ENCODE data around the gene RIMS3.

The RIMS3 gene

GRCh38 chr1:40691538-40692428 is 26.3 kb upstream of the RIMS3 start, which contains the start of gene NFYC:
Gene NFYC, plus strand, starts transcription at chr1:40691704. Its CDS starts 47,140 bp downstream, at chr1:40738844.
- in situ Hi-C loops (cut with MboI; ENCODE audit: low sequenced_read_pairs): no loop called here

GRCh38 chr1:40690771-40691537 is 25.5 kb upstream of the RIMS3 start:
- in situ Hi-C loops (cut with MboI; ENCODE audit: low sequenced_read_pairs): no loop called here

- in situ Hi-C loops (cut with MboI; ENCODE audit: low sequenced_read_pairs): no loop called here
Measured at GRCh38 chr1:40689737-40690136, 24.3 kb upstream of the RIMS3 start.

- in situ Hi-C loops (cut with MboI; ENCODE audit: low sequenced_read_pairs): no loop called here
Measured at GRCh38 chr1:40687661-40688060, 22.2 kb upstream of the RIMS3 start.

- in situ Hi-C loops (cut with MboI; ENCODE audit: low sequenced_read_pairs): no loop called here
Measured at GRCh38 chr1:40687059-40687458, 21.6 kb upstream of the RIMS3 start.

- in situ Hi-C loops (cut with MboI; ENCODE audit: low sequenced_read_pairs): no loop called here
Measured at GRCh38 chr1:40684669-40685068, 19.2 kb upstream of the RIMS3 start.

- in situ Hi-C loops (cut with MboI; ENCODE audit: low sequenced_read_pairs): no loop called here
Measured at GRCh38 chr1:40679165-40679953, 13.9 kb upstream of the RIMS3 start.

GRCh38 chr1:40676501-40676900 is 11.0 kb upstream of the RIMS3 start:
- in situ Hi-C loops (cut with MboI; ENCODE audit: low sequenced_read_pairs): no loop called here

GRCh38 chr1:40673452-40673851 is 8.0 kb upstream of the RIMS3 start:
- in situ Hi-C loops (cut with MboI; ENCODE audit: low sequenced_read_pairs): no loop called here

GRCh38 chr1:40668769-40669525 is 3.5 kb upstream of the RIMS3 start:
- in situ Hi-C loops (cut with MboI; ENCODE audit: low sequenced_read_pairs): no loop called here

- in situ Hi-C loops (cut with MboI; ENCODE audit: low sequenced_read_pairs): no loop called here
Measured at GRCh38 chr1:40664791-40665190, 691 bp downstream of the RIMS3 start.

GRCh38 chr1:40664167-40664537 is 1.3 kb downstream of the RIMS3 start:
- in situ Hi-C loops (cut with MboI; ENCODE audit: low sequenced_read_pairs): no loop called here

- in situ Hi-C loops (cut with MboI; ENCODE audit: low sequenced_read_pairs): no loop called here
Measured at GRCh38 chr1:40663324-40664166, 1.9 kb downstream of the RIMS3 start.

GRCh38 chr1:40662864-40663263 is 2.6 kb downstream of the RIMS3 start:
- in situ Hi-C loops (cut with MboI; ENCODE audit: low sequenced_read_pairs): no loop called here

GRCh38 chr1:40662151-40662550 is 3.3 kb downstream of the RIMS3 start:
- in situ Hi-C loops (cut with MboI; ENCODE audit: low sequenced_read_pairs): no loop called here

GRCh38 chr1:40661678-40662077 is 3.8 kb downstream of the RIMS3 start:
- in situ Hi-C loops (cut with MboI; ENCODE audit: low sequenced_read_pairs): no loop called here

- in situ Hi-C loops (cut with MboI; ENCODE audit: low sequenced_read_pairs): no loop called here
Measured at GRCh38 chr1:40659649-40659947, 5.9 kb downstream of the RIMS3 start.

- in situ Hi-C loops (cut with MboI; ENCODE audit: low sequenced_read_pairs): no loop called here
Measured at GRCh38 chr1:40658751-40659648, 6.5 kb downstream of the RIMS3 start.

GRCh38 chr1:40657046-40657445 is 8.4 kb downstream of the RIMS3 start:
- in situ Hi-C loops (cut with MboI; ENCODE audit: low sequenced_read_pairs): no loop called here
